Trophoblast cell (in vitro differentiated cells and primary cell): ENCODE results near the gene KIAA1614.

ENCODE experiments used
- DNase-seq, 2 donors: peaks; one replicate each; pipeline ENCODE4 v3.0.0-alpha.2; 2016
- H2AFZ ChIP-seq: 2 replicates; pipeline ENCODE4 v1.6.1; 2013; ENCODE audit warnings: low read length, moderate library complexity, mild to moderate bottlenecking; ENCODE audit not compliant: insufficient read depth, poor library complexity
- H2AK5ac ChIP-seq: 2 replicates; pipeline ENCODE4 v1.6.1; 2013; ENCODE audit warnings: mild to moderate bottlenecking, low read length
- H2BK120ac ChIP-seq: 2 replicates; pipeline ENCODE4 v1.6.1; 2013; ENCODE audit warnings: low read length, mild to moderate bottlenecking, moderate library complexity; ENCODE audit not compliant: insufficient read depth, poor library complexity
- H2BK12ac ChIP-seq: 2 replicates; pipeline ENCODE4 v1.6.1; 2013; ENCODE audit warnings: mild to moderate bottlenecking, low read length, moderate library complexity
- H2BK5ac ChIP-seq: 2 replicates; pipeline ENCODE4 v1.6.1; 2013; ENCODE audit warnings: low read length, low read depth, moderate library complexity, mild to moderate bottlenecking; ENCODE audit not compliant: poor library complexity
- H3K14ac ChIP-seq: 2 replicates; pipeline ENCODE4 v1.6.1; 2013; ENCODE audit warnings: mild to moderate bottlenecking, low read length
- H3K18ac ChIP-seq: 2 replicates; pipeline ENCODE4 v1.6.1; 2013; ENCODE audit warnings: mild to moderate bottlenecking, low read length
- H3K23ac ChIP-seq: 2 replicates; pipeline ENCODE4 v1.6.1; 2013; ENCODE audit warnings: low read length
- H3K27ac ChIP-seq: 2 replicates; pipeline ENCODE4 v1.5.1; 2013; ENCODE audit warnings: low read depth, mild to moderate bottlenecking, inconsistent platforms, low read length, moderate library complexity
- H3K27me3 ChIP-seq: 2 replicates; pipeline ENCODE4 v1.6.1; 2013; ENCODE audit warnings: inconsistent platforms, mild to moderate bottlenecking, low read length, moderate library complexity; ENCODE audit not compliant: insufficient read depth
- H3K36me3 ChIP-seq, 2 experiments: 1 replicate in 1 of 2; 2 replicates in 1 of 2; pipeline ENCODE4 v1.6.1; 2013; ENCODE audit warnings: low read length in 2 of 2, mild to moderate bottlenecking in 2 of 2, moderate library complexity in 1 of 2; ENCODE audit not compliant: insufficient read depth in 2 of 2, control insufficient read depth in 1 of 2
- H3K4ac ChIP-seq: 2 replicates; pipeline ENCODE4 v1.6.1; 2013; ENCODE audit warnings: low read depth, mild to moderate bottlenecking, low read length, moderate library complexity
- H3K4me1 ChIP-seq, 2 experiments: 1 replicate in 1 of 2; 2 replicates in 1 of 2; pipeline ENCODE4 v1.6.1; 2013; ENCODE audit warnings: low read length in 2 of 2, mild to moderate bottlenecking in 2 of 2, moderate library complexity in 1 of 2; ENCODE audit not compliant: insufficient read depth in 2 of 2, control insufficient read depth in 1 of 2
- H3K4me2 ChIP-seq: 2 replicates; pipeline ENCODE4 v1.6.1; 2013; ENCODE audit warnings: inconsistent platforms, mild to moderate bottlenecking, low read length, moderate library complexity
- H3K4me3 ChIP-seq: 2 replicates; pipeline ENCODE4 v1.5.1; 2013; ENCODE audit warnings: mild to moderate bottlenecking, low read depth, low read length, inconsistent platforms
- H3K79me1 ChIP-seq: one replicate; pipeline ENCODE4 v1.6.1; 2013; ENCODE audit warnings: low read length
- H3K79me2 ChIP-seq: 2 replicates; pipeline ENCODE4 v1.6.1; 2013; ENCODE audit warnings: low read length, mild to moderate bottlenecking; ENCODE audit not compliant: control insufficient read depth, insufficient read depth, poor library complexity
- H3K9ac ChIP-seq: 2 replicates; pipeline ENCODE4 v1.6.1; 2013; ENCODE audit warnings: mild to moderate bottlenecking, low read length
- H3K9me3 ChIP-seq: 2 replicates; pipeline ENCODE4 v1.6.1; 2013; ENCODE audit warnings: low read depth, mild to moderate bottlenecking, control low read depth, inconsistent platforms, low read length; ENCODE audit not compliant: insufficient read depth
- H4K12ac ChIP-seq: 2 replicates; pipeline ENCODE4 v1.6.1; 2013; ENCODE audit warnings: low read depth, mild to moderate bottlenecking, low read length, moderate library complexity
- H4K8ac ChIP-seq: 2 replicates; pipeline ENCODE4 v1.6.1; 2013; ENCODE audit warnings: low read depth, mild to moderate bottlenecking, low read length, moderate library complexity
- H4K91ac ChIP-seq: one replicate; pipeline ENCODE4 v1.6.1; 2013; ENCODE audit warnings: low read depth, mild to moderate bottlenecking, low read length, moderate library complexity
- WGBS: extraction: QIAGEN DNeasy Blood & Tissue Kit; methylation state at CpG from one replicate; pipeline ENCODE4 v1.1.7; 2013; ENCODE audit warnings: missing lambda C conversion rate; ENCODE audit not compliant: insufficient read length, insufficient coverage; ENCODE audit errors: extremely low coverage; 5-methylcytosine and 5-hydroxymethylcytosine counted together

The KIAA1614 gene

DNA sequence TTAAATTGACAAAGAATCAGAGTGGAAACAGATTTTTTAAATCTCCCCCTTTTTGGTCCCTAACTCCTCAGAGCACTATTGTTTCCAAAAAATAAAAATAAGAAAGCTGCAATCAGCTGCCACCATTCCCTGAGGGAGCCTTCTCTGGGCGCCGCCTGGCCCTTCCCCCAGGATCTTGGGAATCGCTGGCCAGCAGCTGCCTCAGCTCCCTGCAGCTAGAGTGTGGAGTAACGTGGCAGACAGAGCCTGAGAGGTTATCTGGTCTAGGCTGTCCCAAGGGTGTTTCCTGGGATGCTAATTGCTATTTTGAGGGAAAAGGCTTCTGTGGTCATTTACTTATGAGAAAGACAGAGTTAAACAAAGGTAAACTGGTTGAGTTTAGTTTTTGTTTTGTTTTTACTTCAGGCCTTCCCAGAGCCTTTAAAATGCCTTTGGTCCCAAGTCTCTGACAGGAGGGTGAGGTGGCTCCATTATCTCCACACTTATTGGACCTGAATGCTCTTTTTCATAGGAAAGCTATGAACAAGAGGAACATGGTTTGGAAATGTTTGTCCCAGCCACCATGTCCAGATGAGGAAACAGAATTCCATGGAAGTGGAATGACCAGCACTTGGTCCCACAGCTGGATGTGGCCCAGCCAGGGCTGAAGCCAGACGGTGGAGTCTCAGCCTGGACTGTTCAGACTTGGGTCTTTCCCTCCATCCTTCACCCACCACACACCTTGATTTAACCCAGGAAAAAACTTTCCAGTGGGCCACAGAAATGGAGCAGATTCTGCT lies 14.1 kb upstream of the KIAA1614 start:
- Histone ChIP-seq H2AFZ (no peak overlapping the region), H3K9me3 (peaks cover 2% of the 10 kb centered on the region), H3K4me1 (peaks cover 5 to 6% of the 10 kb centered on the region in 2 experiments), H3K4me2 (no peak overlapping the region), H3K36me3 (no peaks in the 10 kb centered on the region), H2AK5ac (no peak overlapping the region), H3K27ac (peak overlapping the region; percentile 27), H3K4ac (no peak overlapping the region), H3K14ac (no peak overlapping the region), H3K79me2 (no peaks in the 10 kb centered on the region), H3K23ac (no peak overlapping the region), H2BK12ac (no peak overlapping the region), H2BK120ac (no peak overlapping the region), H3K27me3 (no peaks in the 10 kb centered on the region), H4K8ac (no peak overlapping the region), H4K12ac (no peak overlapping the region), H4K91ac (peak overlapping the region; percentile 4), H3K18ac (no peak overlapping the region), H3K9ac (no peak overlapping the region), H2BK5ac (no peak overlapping the region), H3K79me1 (peaks cover 3% of the 10 kb centered on the region), H3K4me3 (no peak overlapping the region)
- DNase-seq = peak; percentile 72 to 76
- WGBS = no CpG with 5 or more reads among the region's 5 CpGs

DNA sequence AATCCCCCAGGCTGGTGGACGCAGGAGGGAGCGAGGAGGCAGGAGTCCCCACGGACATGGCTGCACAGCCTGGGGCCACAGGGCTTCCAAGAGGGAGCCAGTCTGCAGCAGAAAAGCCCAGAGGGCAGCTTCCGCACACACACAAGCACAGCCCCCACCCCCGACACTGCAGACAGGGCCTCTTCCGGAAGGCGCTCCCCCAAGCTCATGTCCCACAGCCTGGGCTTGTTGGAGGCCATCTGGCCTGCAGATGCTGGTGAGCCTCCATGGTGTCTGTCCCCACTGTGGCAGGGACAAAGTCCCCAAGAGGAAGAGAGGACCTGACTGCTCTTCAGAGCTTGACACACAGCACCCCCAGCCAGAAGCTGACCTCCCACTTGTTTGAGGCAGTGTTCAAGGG lies 13.4 kb upstream of the KIAA1614 start:
- Histone ChIP-seq H2BK12ac (peak overlapping the region; percentile 10), H3K18ac (no peak overlapping the region), H3K4me3 (no peak overlapping the region), H2BK5ac (no peak overlapping the region), H3K4me1 (peaks cover 5 to 6% of the 10 kb centered on the region in 2 experiments), H4K12ac (no peak overlapping the region), H3K23ac (no peak overlapping the region), H3K14ac (no peak overlapping the region), H3K27ac (peak overlapping the region; percentile 27), H3K4me2 (no peak overlapping the region), H2AK5ac (no peak overlapping the region), H2BK120ac (no peak overlapping the region), H4K91ac (peak overlapping the region; percentile 4), H3K79me2 (no peaks in the 10 kb centered on the region), H3K27me3 (no peaks in the 10 kb centered on the region), H4K8ac (no peak overlapping the region), H3K36me3 (no peaks in the 10 kb centered on the region), H3K9ac (no peak overlapping the region), H2AFZ (no peak overlapping the region), H3K79me1 (peaks cover 3% of the 10 kb centered on the region), H3K9me3 (peaks cover 2% of the 10 kb centered on the region), H3K4ac (no peak overlapping the region)
- no peak for DNase-seq
- WGBS = no CpG with 5 or more reads among the region's 7 CpGs

- no peak overlapping the region for H4K12ac ChIP-seq
- no peak overlapping the region for H3K4me2 ChIP-seq
- H2BK12ac ChIP-seq = no peak overlapping the region
- no peak overlapping the region for H3K27ac ChIP-seq
- no peak overlapping the region for H3K23ac ChIP-seq
- no peak overlapping the region for H3K18ac ChIP-seq
- no peak overlapping the region for H4K91ac ChIP-seq
- H3K79me2 ChIP-seq = no peaks in the 10 kb centered on the region
- no peak overlapping the region for H3K4ac ChIP-seq
- peaks cover 2% of the 10 kb centered on the region for H3K9me3 ChIP-seq
- no peak overlapping the region for H4K8ac ChIP-seq
- H3K4me1 ChIP-seq = peaks cover 5 to 6% of the 10 kb centered on the region in 2 experiments
- H3K9ac ChIP-seq = no peak overlapping the region
- no peak overlapping the region for H2AK5ac ChIP-seq
- no peak overlapping the region for H2BK120ac ChIP-seq
- no peak overlapping the region for H2AFZ ChIP-seq
- DNase-seq = no peak
- WGBS = no CpG with 5 or more reads among the region's 13 CpGs
- H3K4me3 ChIP-seq = no peak overlapping the region
- no peaks in the 10 kb centered on the region for H3K36me3 ChIP-seq
- H3K14ac ChIP-seq = no peak overlapping the region
- no peaks in the 10 kb centered on the region for H3K27me3 ChIP-seq
- no peak overlapping the region for H2BK5ac ChIP-seq
- peaks cover 3% of the 10 kb centered on the region for H3K79me1 ChIP-seq
These were observed 11.4 kb upstream of the KIAA1614 start for GRCh38 chr1:180901076-180901990.

DNA sequence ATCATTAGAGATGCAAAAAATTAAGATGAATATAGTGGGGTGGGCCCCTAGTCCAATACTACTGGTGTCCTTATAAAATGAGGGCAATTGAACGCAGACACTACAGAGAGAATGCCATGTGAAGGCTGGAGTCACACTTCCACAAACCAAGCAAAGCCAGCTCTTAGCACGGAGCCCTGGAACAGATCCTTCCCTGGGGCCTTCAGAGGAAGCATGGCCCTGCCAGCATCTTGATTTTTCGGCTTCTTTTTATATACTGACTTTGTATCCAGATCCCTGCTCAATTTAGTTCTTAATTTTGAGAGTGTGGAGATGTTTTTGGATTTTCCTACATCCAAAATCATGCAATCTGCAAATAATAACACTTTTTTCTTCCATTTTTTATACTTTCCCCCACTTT lies 10.2 kb upstream of the KIAA1614 start:
- DNase-seq = no peak
- no CpG with 5 or more reads among the region's 3 CpGs for WGBS

More for the DNA sequence above, 10.2 kb upstream of the KIAA1614 start:
- Histone ChIP-seq H3K4me3 (no peak overlapping the region), H3K27me3 (no peaks in the 10 kb centered on the region), H3K9ac (no peak overlapping the region), H3K14ac (no peak overlapping the region), H4K12ac (no peak overlapping the region), H3K79me2 (no peaks in the 10 kb centered on the region), H3K36me3 (no peaks in the 10 kb centered on the region), H4K91ac (no peak overlapping the region), H2BK12ac (no peak overlapping the region), H3K18ac (no peak overlapping the region), H3K79me1 (peaks cover 3% of the 10 kb centered on the region), H2BK5ac (no peak overlapping the region), H3K23ac (no peak overlapping the region), H3K4ac (no peak overlapping the region), H4K8ac (no peak overlapping the region), H2BK120ac (no peak overlapping the region), H3K4me1 (peaks cover 5 to 6% of the 10 kb centered on the region in 2 experiments), H2AFZ (no peak overlapping the region), H2AK5ac (no peak overlapping the region), H3K9me3 (peaks cover 2% of the 10 kb centered on the region), H3K4me2 (no peak overlapping the region), H3K27ac (no peak overlapping the region)
